ENCODE data around the gene KLF6. TPM values are rescaled to one million over a fixed set of nuclear protein-coding genes. Genes with fewer than 3 reads are reported as not detected.

Gene KLF6
- total RNA-seq, 1 donor from 2014 or later: 247 TPM

DNA sequence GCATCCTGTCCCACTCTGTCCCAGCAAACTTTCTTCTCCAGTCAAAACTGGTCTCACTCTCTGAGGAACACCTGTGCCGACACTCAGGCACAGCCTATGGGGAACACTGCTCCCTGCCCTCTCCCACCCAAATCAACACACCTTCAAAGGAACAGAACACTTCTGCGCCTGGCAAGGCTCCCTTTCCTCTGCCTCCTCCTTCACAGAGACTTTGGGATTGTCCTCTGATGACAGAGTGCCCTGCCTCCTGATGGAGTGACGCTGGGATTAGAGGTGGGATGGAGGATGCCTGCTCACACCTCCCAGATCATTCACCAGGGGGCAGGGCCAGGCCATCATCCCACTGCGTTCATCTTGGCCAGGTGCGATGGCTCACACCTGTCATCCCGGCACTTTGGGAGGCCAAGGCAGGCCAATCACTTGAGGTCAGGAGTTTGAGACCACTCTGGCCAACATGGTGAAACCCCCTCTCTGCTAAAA lies 26.5 kb downstream of the KLF6 start:
- no peak for DNase-seq
- Histone ChIP-seq H3K9me3 (no peaks in the 10 kb centered on the region), H3K27me3 (no peaks in the 10 kb centered on the region), H3K4me1 (peaks cover 11% of the 10 kb centered on the region), H3K27ac (peak overlapping the region; percentile 42), H3K36me3 (no peaks in the 10 kb centered on the region), H3K4me3 (no peak overlapping the region)
- no peak for ATAC-seq
- TF ChIP-seq, protein P1, sequence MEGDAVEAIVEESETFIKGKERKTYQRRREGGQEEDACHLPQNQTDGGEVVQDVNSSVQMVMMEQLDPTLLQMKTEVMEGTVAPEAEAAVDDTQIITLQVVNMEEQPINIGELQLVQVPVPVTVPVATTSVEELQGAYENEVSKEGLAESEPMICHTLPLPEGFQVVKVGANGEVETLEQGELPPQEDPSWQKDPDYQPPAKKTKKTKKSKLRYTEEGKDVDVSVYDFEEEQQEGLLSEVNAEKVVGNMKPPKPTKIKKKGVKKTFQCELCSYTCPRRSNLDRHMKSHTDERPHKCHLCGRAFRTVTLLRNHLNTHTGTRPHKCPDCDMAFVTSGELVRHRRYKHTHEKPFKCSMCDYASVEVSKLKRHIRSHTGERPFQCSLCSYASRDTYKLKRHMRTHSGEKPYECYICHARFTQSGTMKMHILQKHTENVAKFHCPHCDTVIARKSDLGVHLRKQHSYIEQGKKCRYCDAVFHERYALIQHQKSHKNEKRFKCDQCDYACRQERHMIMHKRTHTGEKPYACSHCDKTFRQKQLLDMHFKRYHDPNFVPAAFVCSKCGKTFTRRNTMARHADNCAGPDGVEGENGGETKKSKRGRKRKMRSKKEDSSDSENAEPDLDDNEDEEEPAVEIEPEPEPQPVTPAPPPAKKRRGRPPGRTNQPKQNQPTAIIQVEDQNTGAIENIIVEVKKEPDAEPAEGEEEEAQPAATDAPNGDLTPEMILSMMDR (IDR thresholded peaks at IDR 0.05): no peak
- intact Hi-C loops (cut with DNase I): no loop called here

GRCh38 chr10:3757638-3758490 lies 27.1 kb downstream of the KLF6 start:
- no peak for DNase-seq
- Histone ChIP-seq H3K4me3 (no peak overlapping the region), H3K4me1 (peaks cover 11% of the 10 kb centered on the region), H3K27me3 (no peaks in the 10 kb centered on the region), H3K36me3 (no peaks in the 10 kb centered on the region), H3K9me3 (no peaks in the 10 kb centered on the region), H3K27ac (peak overlapping the region; percentile 42)
- no peak for ATAC-seq
- TF ChIP-seq, protein P1 (IDR thresholded peaks at IDR 0.05): no peak
- intact Hi-C loops (cut with DNase I): no loop called here

DNA sequence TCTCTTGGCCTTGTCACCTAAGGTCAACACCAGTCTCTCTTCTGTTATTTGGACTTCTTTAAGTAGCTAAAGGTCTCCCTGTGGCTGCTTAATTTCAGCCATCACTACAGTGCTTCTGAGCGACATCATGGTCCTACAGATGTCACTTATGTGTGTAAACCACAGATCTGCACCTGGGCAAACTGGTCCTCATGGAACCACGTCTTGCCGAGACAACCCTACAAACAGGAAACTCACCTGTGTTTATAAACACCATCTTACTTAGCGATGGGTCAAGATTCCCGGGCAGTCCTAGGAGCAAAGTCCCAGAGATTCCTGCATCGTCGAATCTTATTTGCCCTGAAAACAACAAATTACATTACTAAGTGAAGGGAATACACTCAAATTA lies 27.8 kb downstream of the KLF6 start:
- no peaks in the 10 kb centered on the region for H3K36me3 ChIP-seq
- no peaks in the 10 kb centered on the region for H3K27me3 ChIP-seq
- DNase-seq (no peak), ATAC-seq (no peak)
- H3K4me3 ChIP-seq: no peak overlapping the region
- no peak overlapping the region for H3K27ac ChIP-seq
- peaks cover 11% of the 10 kb centered on the region for H3K4me1 ChIP-seq
- H3K9me3 ChIP-seq: no peaks in the 10 kb centered on the region
- intact Hi-C loops (cut with DNase I): no loop called here
- TF ChIP-seq, protein P1 (IDR thresholded peaks at IDR 0.05): no peak

- Histone ChIP-seq H3K27ac (no peak overlapping the region), H3K4me1 (peaks cover 11% of the 10 kb centered on the region), H3K27me3 (no peaks in the 10 kb centered on the region), H3K36me3 (no peaks in the 10 kb centered on the region), H3K9me3 (no peaks in the 10 kb centered on the region), H3K4me3 (no peak overlapping the region)
- DNase-seq: no peak
- intact Hi-C loops (cut with DNase I): no loop called here
- TF ChIP-seq, protein P1 (IDR thresholded peaks at IDR 0.05): no peak
- ATAC-seq: no peak
Measured at GRCh38 chr10:3756360-3756740, 28.7 kb downstream of the KLF6 start.

GRCh38 chr10:3755440-3756359 lies 29.3 kb downstream of the KLF6 start:
- Histone ChIP-seq H3K36me3 (no peaks in the 10 kb centered on the region), H3K4me1 (peaks cover 11% of the 10 kb centered on the region), H3K27ac (no peak overlapping the region), H3K9me3 (no peaks in the 10 kb centered on the region), H3K4me3 (no peak overlapping the region), H3K27me3 (no peaks in the 10 kb centered on the region)
- ATAC-seq: no peak
- intact Hi-C loops (cut with DNase I): no loop called here
- DNase-seq: no peak
- TF ChIP-seq, protein P1 (IDR thresholded peaks at IDR 0.05): no peak
